ENCODE data around the gene IRGC.

GRCh38 chr19:43735013-43735412 is 19.1 kb downstream of the IRGC start:
- no peak for TF ChIP-seq CTCF (IDR thresholded peaks at IDR 0.05; ENCODE audit: low read length)
- no peak for TF ChIP-seq EZH2phosphoT487 (IDR thresholded peaks at IDR 0.05; ENCODE audit: low read length)
- TF ChIP-seq EZH2 (optimal IDR thresholded peaks at IDR 0.05; ENCODE audit: low read depth, low read length), result no peak

Measured in MM.1S (cell line).